Glutamatergic neuron (in vitro differentiated cells): ENCODE measurements around the gene PODXL2. TPM values are rescaled to one million over a fixed set of nuclear protein-coding genes. Genes with fewer than 3 reads are reported as not detected.

Experiments used
- DNase-seq: peaks from one replicate; pipeline ENCODE4 v3.0.0; 2022
- H3K27ac Mint-ChIP-seq: one replicate; pipeline ENCODE4 v1.8.0; 2020; ENCODE audit warnings: mild to moderate bottlenecking, mixed read lengths, inconsistent platforms; ENCODE audit not compliant: unreplicated experiment
- H3K27me3 Mint-ChIP-seq: one replicate; pipeline ENCODE4 v1.8.0; 2020; ENCODE audit warnings: mild to moderate bottlenecking, moderate library complexity, mixed read lengths, inconsistent platforms; ENCODE audit not compliant: unreplicated experiment
- H3K36me3 Mint-ChIP-seq: one replicate; pipeline ENCODE4 v1.8.0; 2020; ENCODE audit warnings: mild to moderate bottlenecking, mixed read lengths, inconsistent platforms; ENCODE audit not compliant: unreplicated experiment
- H3K4me1 Mint-ChIP-seq: one replicate; pipeline ENCODE4 v1.8.0; 2020; ENCODE audit warnings: mild to moderate bottlenecking, low read depth, mixed read lengths, inconsistent platforms; ENCODE audit not compliant: unreplicated experiment
- H3K4me3 Mint-ChIP-seq: one replicate; pipeline ENCODE4 v1.8.0; 2020; ENCODE audit warnings: mild to moderate bottlenecking, mixed read lengths, inconsistent platforms; ENCODE audit not compliant: unreplicated experiment
- H3K9me3 Mint-ChIP-seq: one replicate; pipeline ENCODE4 v1.8.0; 2020; ENCODE audit warnings: mild to moderate bottlenecking, moderate library complexity, mixed read lengths, inconsistent platforms; ENCODE audit not compliant: unreplicated experiment
- CTCF ChIP-seq: fragments of 200-600 bp; sonication (generic); IDR thresholded peaks from one replicate; pipeline ENCODE4 v1.5.0; 2021; ENCODE audit not compliant: partially characterized antibody, unreplicated experiment
- total RNA-seq: library from RNA; stranded (reverse); fragmentation: NEBNext Ultra II Directional; extraction: Animal tissue kit (Norgen Biotek cat#: 25700); gene quantifications from one replicate; pipeline ENCODE4 v1.2.1, GENCODE V29; 2021; ENCODE audit not compliant: unreplicated experiment

Gene PODXL2
- total RNA-seq, 1 donor from 2014 or later: 139 TPM

DNA sequence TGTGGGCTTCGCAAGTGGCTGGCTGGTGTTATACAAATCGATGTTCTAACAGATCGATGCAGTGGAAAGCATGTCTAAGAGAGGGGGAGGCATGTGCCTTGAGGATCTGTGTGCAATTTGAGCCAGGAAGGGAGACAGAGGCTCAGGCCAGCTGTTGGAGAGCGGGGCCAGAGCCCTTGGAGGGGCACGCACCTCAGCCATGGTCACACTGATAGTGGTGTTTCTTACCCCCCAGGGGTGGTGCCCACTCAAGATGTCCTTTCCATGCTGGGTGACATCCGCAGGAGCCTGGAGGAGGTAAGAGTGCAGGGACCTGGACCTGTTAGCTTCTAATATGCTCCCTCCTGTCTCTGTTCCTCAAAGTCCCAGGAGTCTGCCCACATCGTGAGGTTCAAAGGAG lies 39.9 kb downstream of the PODXL2 start:
- TF ChIP-seq CTCF: no peak
- Mint-ChIP-seq H3K36me3 (peaks cover 12% of the 10 kb centered on the region), H3K27me3 (peaks cover 16% of the 10 kb centered on the region), H3K9me3 (peaks cover 10% of the 10 kb centered on the region), H3K27ac (no peak overlapping the region), H3K4me3 (no peak overlapping the region), H3K4me1 (peaks cover 10% of the 10 kb centered on the region)
- DNase-seq: no peak

GRCh38 chr3:127669541-127670228 lies 40.7 kb downstream of the PODXL2 start:
- no peak for TF ChIP-seq CTCF
- Mint-ChIP-seq H3K27me3 (peaks cover 19% of the 10 kb centered on the region), H3K36me3 (peaks cover 12% of the 10 kb centered on the region), H3K4me1 (peaks cover 10% of the 10 kb centered on the region), H3K4me3 (no peak overlapping the region), H3K9me3 (peaks cover 16% of the 10 kb centered on the region), H3K27ac (no peak overlapping the region)
- no peak for DNase-seq

DNA sequence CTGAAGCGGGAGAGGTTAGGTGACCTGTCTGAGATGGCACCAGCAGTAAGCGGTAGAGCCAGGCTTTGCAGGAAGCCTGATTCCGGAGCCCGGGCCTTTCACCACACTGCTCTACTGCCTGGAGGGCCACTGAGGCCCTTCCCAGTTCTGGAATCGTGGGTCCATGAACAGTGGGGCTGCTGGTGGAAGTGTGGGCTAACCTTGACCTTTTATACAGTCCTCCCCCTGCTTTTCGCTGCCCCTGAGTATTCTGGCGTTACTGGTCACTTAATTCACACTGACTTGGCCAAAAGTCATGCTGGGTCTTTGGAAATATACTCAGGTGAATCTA lies 41.2 kb downstream of the PODXL2 start:
- no peak overlapping the region for H3K27ac Mint-ChIP-seq
- no peak overlapping the region for H3K4me3 Mint-ChIP-seq
- H3K9me3 Mint-ChIP-seq: peaks cover 20% of the 10 kb centered on the region
- peaks cover 21% of the 10 kb centered on the region for H3K27me3 Mint-ChIP-seq
- DNase-seq: no peak
- no peak for TF ChIP-seq CTCF
- peaks cover 9% of the 10 kb centered on the region for H3K36me3 Mint-ChIP-seq
- H3K4me1 Mint-ChIP-seq: peaks cover 10% of the 10 kb centered on the region

DNA sequence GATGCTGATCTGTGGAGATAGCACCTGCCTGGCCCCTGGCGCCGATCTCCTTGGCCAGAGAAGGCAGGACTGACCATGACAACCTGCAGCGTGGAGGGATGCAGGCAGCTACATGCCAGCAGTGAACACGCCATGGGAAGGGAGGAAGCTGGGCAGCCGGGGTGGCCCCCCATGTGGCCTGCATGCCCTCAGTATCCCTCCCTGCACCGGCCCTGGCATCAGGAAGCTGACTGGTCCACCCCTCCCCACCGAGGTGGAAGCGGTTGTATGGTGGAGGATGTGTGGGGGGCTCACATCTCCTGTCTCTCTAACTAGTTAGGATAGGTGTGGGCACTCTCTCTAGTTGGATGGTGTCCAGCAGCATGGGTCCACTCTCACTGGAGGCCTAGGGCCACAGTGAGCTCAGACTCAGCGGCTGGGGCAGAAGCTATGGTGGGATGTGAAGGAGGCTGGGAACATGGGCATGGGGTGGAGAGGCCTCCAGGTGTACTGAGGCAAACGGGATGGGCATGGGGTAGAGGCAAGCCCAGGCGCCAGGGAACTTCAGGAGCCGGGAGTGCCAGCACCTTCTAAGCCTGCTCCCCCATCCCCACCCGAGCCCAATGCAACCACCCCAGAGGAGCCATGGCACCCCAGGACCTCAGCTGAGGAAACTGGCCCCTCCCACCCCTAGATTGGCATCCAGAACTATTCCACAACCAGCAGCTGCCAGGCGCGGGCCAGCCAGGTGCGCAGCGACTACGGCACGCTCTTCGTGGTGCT lies 42.0 kb downstream of the PODXL2 start:
- peaks cover 21% of the 10 kb centered on the region for H3K9me3 Mint-ChIP-seq
- no peak for DNase-seq
- no peak overlapping the region for H3K27ac Mint-ChIP-seq
- H3K4me3 Mint-ChIP-seq: peak overlapping the region; percentile 65
- H3K36me3 Mint-ChIP-seq: peaks cover 2% of the 10 kb centered on the region
- peaks cover 11% of the 10 kb centered on the region for H3K4me1 Mint-ChIP-seq
- no peak for TF ChIP-seq CTCF
- H3K27me3 Mint-ChIP-seq: peaks cover 21% of the 10 kb centered on the region
